GM21367 (cell line): Measurements from ENCODE around the gene NPTN.
"Not testable (repeated sequence)": the region's sequence is repeated elsewhere in the genome, so short reads cannot be mapped to it uniquely, and the experiment has no call there.

Experiments
- ATAC-seq: cut with Tn5 transposase; IDR thresholded peaks from one replicate; pipeline ENCODE4 v1.9.1; 2021; ENCODE audit not compliant: unreplicated experiment

The NPTN gene

GRCh38 chr15:73601451-73602445 is 31.4 kb downstream of the NPTN start:
- no peak for ATAC-seq

GRCh38 chr15:73600413-73601335 is 32.5 kb downstream of the NPTN start:
- no peak for ATAC-seq

GRCh38 chr15:73599934-73600333 is 33.3 kb downstream of the NPTN start:
- ATAC-seq, result no peak

- ATAC-seq, result no peak
These were observed 34.5 kb downstream of the NPTN start for GRCh38 chr15:73598530-73599160.

GRCh38 chr15:73597036-73597638 is 36.1 kb downstream of the NPTN start:
- ATAC-seq, result no peak

- ATAC-seq, result no peak
These were observed 37.0 kb downstream of the NPTN start for GRCh38 chr15:73596174-73596573.

- no peak for ATAC-seq
These were observed 39.1 kb downstream of the NPTN start for GRCh38 chr15:73594109-73594508.

GRCh38 chr15:73593304-73594074 is 39.7 kb downstream of the NPTN start:
- no peak for ATAC-seq

- no peak for ATAC-seq
These were observed 42.9 kb downstream of the NPTN start for GRCh38 chr15:73590263-73590662.

GRCh38 chr15:73589766-73590165 is 43.4 kb downstream of the NPTN start:
- ATAC-seq, result no peak

- ATAC-seq, result no peak
These were observed 47.1 kb downstream of the NPTN start for GRCh38 chr15:73585871-73586654.

GRCh38 chr15:73584699-73585420 is 48.3 kb downstream of the NPTN start:
- no peak for ATAC-seq

- ATAC-seq, result no peak
These were observed 49.6 kb downstream of the NPTN start for GRCh38 chr15:73583544-73583943.

GRCh38 chr15:73582851-73583379 is 50.3 kb downstream of the NPTN start:
- no peak for ATAC-seq

GRCh38 chr15:73578026-73578425 is 55.2 kb downstream of the NPTN start:
- ATAC-seq, result no peak

- ATAC-seq, result not testable (repeated sequence)
These were observed 55.6 kb downstream of the NPTN start for GRCh38 chr15:73577593-73577992.

- no peak for ATAC-seq
These were observed 57.4 kb downstream of the NPTN start for GRCh38 chr15:73575636-73576247.

GRCh38 chr15:73573572-73573971 is 59.6 kb downstream of the NPTN start:
- ATAC-seq, result no peak
